Muscle layer of duodenum (tissue), 2 donors: Measurements from ENCODE around the gene MAN2A1.
A peak's percentile ranks its signal among the peaks of the same experiment; 100 is the strongest.

Source experiments
- H3K27ac ChIP-seq: one replicate; pipeline ENCODE4 v1.7.0; 2013; ENCODE audit warnings: mild to moderate bottlenecking, low read length
- H3K27me3 ChIP-seq: one replicate; pipeline ENCODE4 v1.7.0; 2013; ENCODE audit warnings: low read depth, mild to moderate bottlenecking, control low read depth, low read length
- H3K36me3 ChIP-seq, 2 donors: one replicate each; pipeline ENCODE4 v1.7.0; 2013; ENCODE audit warnings: low read length in 2 of 2, control low read depth in 1 of 2, mild to moderate bottlenecking in 1 of 2; ENCODE audit not compliant: insufficient read depth in 2 of 2, control insufficient read depth in 1 of 2
- H3K4me1 ChIP-seq, 2 donors: one replicate each; pipeline ENCODE4 v1.7.0; 2013; ENCODE audit warnings: low read length in 2 of 2, mild to moderate bottlenecking in 2 of 2, control low read depth in 1 of 2, moderate library complexity in 1 of 2; ENCODE audit not compliant: insufficient read depth in 2 of 2, control insufficient read depth in 1 of 2
- H3K4me3 ChIP-seq, 2 donors: one replicate each; pipeline ENCODE4 v1.7.0; 2013; ENCODE audit warnings: low read length in 2 of 2, low read depth in 1 of 2, mild to moderate bottlenecking in 1 of 2
- H3K9me3 ChIP-seq, 2 donors: one replicate each; pipeline ENCODE4 v1.7.0; 2013; ENCODE audit warnings: low read length in 2 of 2, control low read depth in 1 of 2, mild to moderate bottlenecking in 1 of 2; ENCODE audit not compliant: control insufficient read depth in 1 of 2
- donor health status: healthy.

Gene MAN2A1

DNA sequence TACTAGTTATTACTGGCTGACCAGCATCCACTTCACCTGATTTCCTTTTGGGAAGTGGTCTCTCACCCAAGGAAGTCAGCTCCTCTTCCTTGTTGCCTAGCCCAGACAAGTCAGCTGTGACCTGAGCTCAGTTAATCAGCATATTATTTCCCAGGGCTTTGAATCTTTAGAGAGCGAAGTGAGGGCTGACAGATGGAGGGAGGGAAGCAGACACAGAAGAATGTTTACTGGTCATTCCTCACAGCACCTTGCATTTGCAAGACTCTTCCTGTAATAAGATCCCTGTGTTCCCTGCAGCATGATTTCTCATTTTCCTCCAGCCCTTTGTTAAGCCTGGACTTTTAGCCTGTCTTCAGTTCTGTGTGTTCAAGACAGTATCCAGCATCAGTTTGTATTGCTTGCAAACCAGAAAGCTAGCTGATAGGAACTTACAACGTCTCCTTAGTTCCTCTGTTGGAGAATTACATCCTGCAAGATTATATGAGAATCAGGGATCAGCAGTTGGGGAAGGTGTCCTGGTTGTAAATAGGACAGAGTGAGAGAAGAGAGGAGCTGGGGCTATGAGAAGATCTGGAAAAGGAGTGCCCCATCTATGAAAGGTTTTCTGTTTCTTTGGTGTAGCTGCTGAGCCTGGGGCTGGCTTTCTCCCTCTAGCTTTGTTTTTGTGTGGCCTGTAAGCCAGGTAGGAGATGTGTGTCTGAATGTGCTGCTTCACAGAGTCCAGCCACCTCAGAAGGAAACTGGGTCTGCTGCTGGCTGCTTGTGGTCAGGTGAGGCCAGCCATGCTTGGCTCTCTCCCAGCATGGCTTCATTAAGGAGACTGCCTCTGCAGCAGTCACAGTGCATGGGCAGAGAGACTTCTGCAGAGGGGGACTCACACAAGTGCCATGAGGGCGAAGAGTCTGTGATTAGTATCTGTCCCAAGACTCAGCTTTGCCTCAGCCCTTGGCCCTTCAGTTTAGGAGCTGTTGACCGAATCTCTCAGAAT, 50.3 kb downstream of the MAN2A1 start:
- H3K4me3 ChIP-seq: peak overlapping the region in 1 of 2 donors; percentile 10
- H3K36me3 ChIP-seq: no peaks in the 10 kb centered on the region
- H3K27ac ChIP-seq: no peak overlapping the region
- H3K4me1 ChIP-seq: peaks cover 4 to 26% of the 10 kb centered on the region in 2 donors
- no peaks in the 10 kb centered on the region for H3K9me3 ChIP-seq
- H3K27me3 ChIP-seq: no peaks in the 10 kb centered on the region

DNA sequence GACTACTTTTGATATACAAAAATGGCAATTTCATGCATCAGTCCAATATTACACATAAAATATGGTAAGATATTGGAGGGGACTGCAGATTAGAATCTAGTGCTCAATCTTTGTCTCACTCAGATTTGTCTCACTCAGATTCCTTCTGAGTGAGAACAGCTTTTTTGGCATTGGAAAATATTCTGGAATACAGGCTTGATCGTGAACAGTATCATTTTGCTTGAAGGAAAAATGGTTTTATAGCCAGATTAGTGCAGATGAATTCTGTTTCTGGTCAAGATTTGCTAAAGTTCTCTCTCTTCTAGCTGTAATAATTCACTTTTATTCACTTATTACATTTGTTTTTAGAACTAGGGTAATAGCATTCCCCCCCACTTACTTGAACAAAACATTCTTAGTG, 51.2 kb downstream of the MAN2A1 start:
- no peaks in the 10 kb centered on the region for H3K9me3 ChIP-seq
- H3K27ac ChIP-seq: no peak overlapping the region
- no peaks in the 10 kb centered on the region for H3K27me3 ChIP-seq
- no peak overlapping the region for H3K4me3 ChIP-seq
- peaks cover 4 to 26% of the 10 kb centered on the region in 2 donors for H3K4me1 ChIP-seq
- H3K36me3 ChIP-seq: no peaks in the 10 kb centered on the region

DNA sequence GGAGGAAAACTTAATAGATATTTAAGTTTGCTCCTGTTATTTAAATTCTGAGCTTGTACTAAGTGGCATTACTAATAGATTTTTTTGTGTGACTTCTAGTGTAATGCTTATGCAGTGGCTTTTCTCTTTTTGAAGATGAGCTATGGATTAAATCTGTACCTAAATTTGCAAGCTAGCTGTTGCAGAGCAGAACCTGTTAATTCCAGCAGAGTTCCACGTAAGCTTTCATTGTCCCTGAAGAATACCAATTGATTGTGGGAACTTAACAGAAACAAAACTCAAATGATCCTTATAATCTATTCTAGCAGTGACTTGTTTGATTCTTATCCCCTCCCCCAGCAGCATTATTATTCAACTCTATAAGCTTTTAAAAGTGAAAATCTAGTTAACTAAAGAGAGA, 51.7 kb downstream of the MAN2A1 start:
- Histone ChIP-seq H3K27ac (no peak overlapping the region), H3K4me1 (peaks cover 4 to 26% of the 10 kb centered on the region in 2 donors)

DNA sequence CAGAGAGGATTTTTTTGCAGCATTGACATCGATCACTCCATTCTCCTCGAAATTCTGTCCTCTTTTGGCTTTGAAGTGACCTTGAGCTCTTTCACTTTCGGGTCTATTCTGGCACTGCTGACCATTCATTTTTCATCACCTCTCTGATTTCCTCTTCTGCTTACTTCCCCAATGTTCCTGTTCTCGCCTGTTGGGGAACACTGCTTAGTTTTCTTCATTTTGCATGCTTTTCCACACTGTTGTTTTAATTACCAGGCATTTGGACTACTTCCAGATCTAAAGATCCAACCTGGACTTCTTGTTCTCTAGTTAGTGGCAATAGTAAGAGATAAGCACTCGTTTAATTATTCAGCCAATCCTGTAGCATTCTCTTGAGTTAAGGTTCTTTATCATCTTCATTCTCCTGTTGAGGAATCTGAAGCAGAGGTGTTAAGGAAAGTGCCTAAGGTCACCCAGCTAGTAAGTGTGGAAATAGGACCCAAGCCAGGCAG, 53.4 kb downstream of the MAN2A1 start:
- H3K36me3 ChIP-seq: no peaks in the 10 kb centered on the region
- H3K27ac ChIP-seq: peak overlapping the region; percentile 27
- no peaks in the 10 kb centered on the region for H3K27me3 ChIP-seq
- H3K9me3 ChIP-seq: no peaks in the 10 kb centered on the region
- H3K4me3 ChIP-seq: no peak overlapping the region
- peaks cover 4 to 26% of the 10 kb centered on the region in 2 donors for H3K4me1 ChIP-seq

More for the DNA sequence above, 51.7 kb downstream of the MAN2A1 start:
- no peaks in the 10 kb centered on the region for H3K36me3 ChIP-seq
- no peak overlapping the region for H3K4me3 ChIP-seq
- H3K27me3 ChIP-seq: no peaks in the 10 kb centered on the region
- H3K9me3 ChIP-seq: no peaks in the 10 kb centered on the region

DNA sequence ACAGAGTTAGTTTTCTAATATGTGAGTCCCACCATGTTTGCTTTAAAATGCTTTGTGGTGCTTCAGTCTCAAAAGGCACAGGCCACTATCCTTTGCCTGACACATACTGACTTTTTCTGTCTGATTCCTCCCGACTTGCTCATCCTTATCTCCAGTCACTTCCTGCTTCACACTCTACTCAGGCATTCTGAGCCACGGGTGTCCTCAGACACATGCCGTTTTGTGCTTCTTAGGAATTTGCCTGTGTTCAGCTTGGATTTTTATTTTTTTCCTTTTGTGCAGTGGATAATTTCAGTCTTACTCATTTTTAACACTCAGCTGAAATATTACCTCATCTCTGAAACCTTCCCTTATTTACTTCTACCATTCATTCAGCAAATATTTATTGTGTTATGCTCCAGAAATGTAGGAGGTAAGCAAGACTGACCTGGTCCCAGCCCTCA, 54.1 kb downstream of the MAN2A1 start:
- no peaks in the 10 kb centered on the region for H3K36me3 ChIP-seq
- no peaks in the 10 kb centered on the region for H3K27me3 ChIP-seq
- H3K4me1 ChIP-seq: peaks cover 4 to 26% of the 10 kb centered on the region in 2 donors
- no peak overlapping the region for H3K4me3 ChIP-seq
- no peak overlapping the region for H3K27ac ChIP-seq
- no peaks in the 10 kb centered on the region for H3K9me3 ChIP-seq

DNA sequence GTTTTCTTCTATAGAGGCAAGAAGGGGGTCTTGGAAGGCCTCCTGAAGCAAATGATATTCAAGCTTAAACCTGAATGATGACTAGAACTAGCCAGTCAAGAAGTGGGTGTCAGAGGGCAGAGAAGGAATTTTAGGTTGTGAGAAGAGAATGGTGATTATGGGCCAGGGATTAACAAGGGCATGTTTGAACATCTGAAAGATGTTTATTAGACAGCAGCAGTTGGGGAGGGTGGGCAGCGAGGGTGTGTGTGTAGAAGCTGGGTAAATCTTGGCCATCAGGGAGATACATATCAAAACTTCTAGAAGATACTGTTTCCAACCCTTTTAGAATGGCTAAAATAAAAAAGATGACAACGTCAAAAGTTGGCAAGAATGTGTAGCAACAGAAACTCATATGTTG, 54.5 kb downstream of the MAN2A1 start:
- peaks cover 4 to 26% of the 10 kb centered on the region in 2 donors for H3K4me1 ChIP-seq
- no peaks in the 10 kb centered on the region for H3K9me3 ChIP-seq
- H3K27ac ChIP-seq: no peak overlapping the region

DNA sequence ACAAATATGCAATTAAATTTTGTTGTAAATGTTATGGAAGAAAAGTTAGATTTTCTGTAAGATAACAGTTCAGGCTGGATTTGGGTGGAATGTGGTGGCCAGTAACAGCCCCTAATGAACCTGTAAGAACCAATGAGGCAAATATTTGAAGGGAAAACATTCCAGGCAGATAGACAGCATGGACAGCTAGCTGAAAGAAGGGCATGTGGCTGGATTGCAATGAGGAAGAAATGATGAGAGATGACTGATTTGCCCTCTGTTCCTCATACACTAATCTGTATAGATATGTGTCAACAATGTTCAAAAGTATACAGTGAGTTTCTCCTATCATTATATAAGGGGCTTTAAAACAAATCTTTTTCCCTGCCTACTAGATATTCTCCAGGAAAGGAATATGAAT, 58.8 kb downstream of the MAN2A1 start:
- Histone ChIP-seq H3K27ac (no peak overlapping the region), H3K4me3 (no peak overlapping the region), H3K36me3 (no peaks in the 10 kb centered on the region), H3K27me3 (no peaks in the 10 kb centered on the region), H3K9me3 (no peaks in the 10 kb centered on the region), H3K4me1 (no peaks in the 10 kb centered on the region)

More for the DNA sequence above, 54.5 kb downstream of the MAN2A1 start:
- H3K27me3 ChIP-seq: no peaks in the 10 kb centered on the region
- H3K36me3 ChIP-seq: no peaks in the 10 kb centered on the region
- no peak overlapping the region for H3K4me3 ChIP-seq

DNA sequence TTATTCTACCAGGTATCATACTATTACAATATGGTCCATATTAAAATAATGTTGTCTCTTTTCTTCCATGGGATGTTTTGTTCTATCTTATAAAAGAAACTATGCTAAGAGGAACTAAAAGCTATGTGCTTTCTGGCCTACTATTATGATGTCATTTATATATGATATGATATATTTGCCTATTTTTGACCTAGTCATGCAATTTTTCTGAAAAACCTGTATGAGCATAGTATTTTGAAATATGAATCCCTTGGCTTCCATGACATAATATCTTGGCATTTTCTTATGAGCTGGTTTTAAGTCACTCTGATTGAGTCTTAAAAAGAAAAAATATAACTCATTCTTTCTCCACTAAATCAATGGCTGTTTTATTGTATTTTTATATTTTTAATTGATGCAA, 60.7 kb downstream of the MAN2A1 start:
- H3K4me3 ChIP-seq: no peak overlapping the region
- no peaks in the 10 kb centered on the region for H3K36me3 ChIP-seq
- no peaks in the 10 kb centered on the region for H3K4me1 ChIP-seq
- no peaks in the 10 kb centered on the region for H3K27me3 ChIP-seq
- H3K27ac ChIP-seq: no peak overlapping the region
- no peaks in the 10 kb centered on the region for H3K9me3 ChIP-seq

DNA sequence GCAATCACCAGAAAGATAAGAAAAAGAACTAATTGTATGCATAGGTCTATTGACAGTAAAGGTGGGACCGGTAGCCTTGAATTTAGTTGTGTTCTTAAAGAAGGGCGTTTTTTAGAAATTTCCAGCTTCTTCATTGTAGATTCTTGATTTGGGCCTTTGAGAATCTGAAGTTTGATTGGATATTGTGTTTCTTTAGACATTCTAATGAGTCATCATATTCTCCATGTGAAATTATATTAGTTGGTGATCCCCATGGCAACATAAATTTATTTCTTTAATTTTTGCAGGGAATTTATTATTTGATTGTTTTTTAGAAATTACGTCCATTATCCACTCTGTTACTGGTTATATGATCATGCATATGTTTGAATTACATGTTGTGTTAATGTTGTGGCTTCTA, 63.6 kb downstream of the MAN2A1 start:
- peaks cover 0 to 9% of the 10 kb centered on the region in 2 donors for H3K36me3 ChIP-seq
- no peaks in the 10 kb centered on the region for H3K27me3 ChIP-seq
- no peak overlapping the region for H3K4me3 ChIP-seq
- H3K27ac ChIP-seq: no peak overlapping the region
- H3K4me1 ChIP-seq: no peaks in the 10 kb centered on the region
- H3K9me3 ChIP-seq: no peaks in the 10 kb centered on the region

DNA sequence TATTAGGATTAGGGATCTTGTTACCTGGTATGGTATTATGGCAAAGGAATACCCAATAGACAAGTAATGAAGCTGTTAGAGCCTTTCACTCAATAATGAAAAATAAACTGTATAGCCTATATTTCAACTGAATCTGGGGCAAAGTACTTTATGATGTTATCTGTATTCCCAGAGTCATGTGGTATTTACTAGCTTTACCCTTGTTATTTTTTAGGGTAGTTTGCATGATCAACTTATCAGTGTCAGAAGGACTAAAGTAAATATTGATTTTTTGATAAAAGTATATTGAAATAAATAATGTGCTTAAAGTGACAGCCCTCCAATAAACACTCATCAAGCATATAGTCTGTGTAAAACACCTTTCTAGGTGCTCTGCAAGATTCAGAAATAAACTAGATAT, 64.6 kb downstream of the MAN2A1 start:
- Histone ChIP-seq H3K27ac (no peak overlapping the region), H3K4me3 (no peak overlapping the region), H3K9me3 (no peaks in the 10 kb centered on the region), H3K27me3 (no peaks in the 10 kb centered on the region), H3K36me3 (peaks cover 0 to 9% of the 10 kb centered on the region in 2 donors), H3K4me1 (peaks cover 0 to 6% of the 10 kb centered on the region in 2 donors)

DNA sequence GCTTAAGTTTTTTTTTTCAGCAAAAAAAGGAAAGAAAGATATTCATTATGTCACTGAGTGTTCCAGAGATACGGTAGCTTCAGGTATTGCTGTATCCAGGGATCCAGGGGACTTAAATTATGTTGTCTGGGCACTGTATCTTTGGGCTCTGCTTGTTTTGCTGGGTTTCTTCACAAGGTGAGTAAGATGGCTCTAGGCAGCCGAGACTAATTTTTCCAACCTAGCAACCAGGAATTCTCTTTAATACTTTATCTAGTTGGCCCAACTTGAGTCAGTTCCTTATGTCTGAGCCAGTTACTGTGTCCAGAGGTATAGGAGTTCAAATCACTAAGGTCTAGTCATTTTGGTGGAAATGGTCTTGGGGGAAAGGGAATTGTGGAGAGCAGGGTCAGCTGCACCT, 66.0 kb downstream of the MAN2A1 start:
- peaks cover 0 to 9% of the 10 kb centered on the region in 2 donors for H3K4me1 ChIP-seq
- no peaks in the 10 kb centered on the region for H3K9me3 ChIP-seq
- peaks cover 0 to 9% of the 10 kb centered on the region in 2 donors for H3K36me3 ChIP-seq
- H3K4me3 ChIP-seq: no peak overlapping the region
- no peak overlapping the region for H3K27ac ChIP-seq
- no peaks in the 10 kb centered on the region for H3K27me3 ChIP-seq
